Stimulated activated CD4-positive, alpha-beta T cell treated with anti-CD3 and anti-CD28 coated beads, Interleukin-15, amount 100 ng/mL, for 24 hours (primary cell): ENCODE measurements around the gene NBPF1.
"Not testable (repeated sequence)": the region's sequence is repeated elsewhere in the genome, so short reads cannot be mapped to it uniquely, and the experiment has no call there.

ENCODE experiments used
- DNase-seq: peaks from one replicate; pipeline ENCODE4 v3.0.0-alpha.2; 2020

NBPF1 gene

GRCh38 chr1:16621681-16622315, 8.4 kb upstream of the NBPF1 start:
- DNase-seq: not testable (repeated sequence)

- DNase-seq: no peak
Observed at GRCh38 chr1:16621300-16621658, 7.9 kb upstream of the NBPF1 start.

- DNase-seq: not testable (repeated sequence)
Observed at GRCh38 chr1:16619803-16620501, 6.6 kb upstream of the NBPF1 start.

GRCh38 chr1:16618719-16619118, 5.4 kb upstream of the NBPF1 start:
- no peak for DNase-seq

- DNase-seq: no peak
Observed at GRCh38 chr1:16617778-16618580, 4.6 kb upstream of the NBPF1 start.

GRCh38 chr1:16617114-16617631, 3.8 kb upstream of the NBPF1 start:
- DNase-seq: no peak

GRCh38 chr1:16615253-16616252, 2.2 kb upstream of the NBPF1 start:
- DNase-seq: no peak

GRCh38 chr1:16614361-16615252, 1.2 kb upstream of the NBPF1 start:
- no peak for DNase-seq

- DNase-seq: peak; percentile 57
Observed at GRCh38 chr1:16612332-16613172, 812 bp downstream of the NBPF1 start.

- DNase-seq: not testable (repeated sequence)
Observed at GRCh38 chr1:16611981-16612331, 1.4 kb downstream of the NBPF1 start.

- DNase-seq: not testable (repeated sequence)
Observed at GRCh38 chr1:16611164-16611563, 2.2 kb downstream of the NBPF1 start.

- not testable (repeated sequence) for DNase-seq
Observed at GRCh38 chr1:16610553-16610952, 2.8 kb downstream of the NBPF1 start.

- DNase-seq: not testable (repeated sequence)
Observed at GRCh38 chr1:16609761-16610160, 3.6 kb downstream of the NBPF1 start.

GRCh38 chr1:16608838-16609560, 4.4 kb downstream of the NBPF1 start:
- DNase-seq: no peak

GRCh38 chr1:16607853-16608815, 5.2 kb downstream of the NBPF1 start:
- DNase-seq: peak; percentile 3

- DNase-seq: no peak
Observed at GRCh38 chr1:16607433-16607851, 5.9 kb downstream of the NBPF1 start.

GRCh38 chr1:16606666-16607432, 6.5 kb downstream of the NBPF1 start:
- not testable (repeated sequence) for DNase-seq
